Measurements from ENCODE around the gene AP2A2. TPM values are rescaled to one million over a fixed set of nuclear protein-coding genes. Genes with fewer than 3 reads are reported as not detected.

AP2A2 gene
- total and polyA plus RNA-seq, 8 donors: 40.0 to 60.2 (median 50.6) TPM

GRCh38 chr11:927871-928270 lies 2.2 kb downstream of the AP2A2 start:
- no peaks in the 10 kb centered on the region for H3K9me3 ChIP-seq
- 42 to 57% methylated on average over 7 of the region's 7 CpGs for WGBS, 2 donors
- no peaks in the 10 kb centered on the region for H3K36me3 ChIP-seq
- no peak overlapping the region for H3K4me3 ChIP-seq
- ATAC-seq (no peak), FAIRE-seq (no peak), DNase-seq (peak in 1 of 6 donors; percentile 1)
- intact Hi-C loops (cut with DNase I): loop anchor here in 1 of 3 donors (10.0 kb wide), 1 partner anchor 127 kb away; no protein-coding TSS in a partner anchor
- H3K27me3 ChIP-seq: no peaks in the 10 kb centered on the region
- H3K4me1 ChIP-seq: peaks cover 0 to 29% (median 14%) of the 10 kb centered on the region in 3 donors
- no peak for TF ChIP-seq CTCF (IDR thresholded peaks at IDR 0.05)
- no peak overlapping the region for H3K27ac ChIP-seq

GRCh38 chr11:928786-929185 lies 3.1 kb downstream of the AP2A2 start:
- H3K36me3 ChIP-seq: no peaks in the 10 kb centered on the region
- intact Hi-C loops (cut with DNase I): loop anchor here in 1 of 3 donors (10.0 kb wide), 1 partner anchor 126 kb away; no protein-coding TSS in a partner anchor
- no peak for ATAC-seq
- peak in 2 of 6 donors; percentile 11 to 25 for DNase-seq
- H3K27me3 ChIP-seq: no peaks in the 10 kb centered on the region
- peaks cover 0 to 31% (median 14%) of the 10 kb centered on the region in 3 donors for H3K4me1 ChIP-seq
- no peak overlapping the region for H3K4me3 ChIP-seq
- TF ChIP-seq CTCF (IDR thresholded peaks at IDR 0.05): no peak
- H3K27ac ChIP-seq: no peak overlapping the region
- H3K9me3 ChIP-seq: no peaks in the 10 kb centered on the region
- 64 to 72% methylated on average over 8 of the region's 8 CpGs for WGBS, 2 donors
- FAIRE-seq: no peak

GRCh38 chr11:929405-929804 lies 3.7 kb downstream of the AP2A2 start:
- Histone ChIP-seq H3K4me3 (no peak overlapping the region), H3K27me3 (no peaks in the 10 kb centered on the region), H3K36me3 (no peaks in the 10 kb centered on the region), H3K4me1 (peaks cover 0 to 31% (median 14%) of the 10 kb centered on the region in 3 donors), H3K9me3 (no peaks in the 10 kb centered on the region), H3K27ac (no peak overlapping the region)
- intact Hi-C loops (cut with DNase I): loop anchor here in 1 of 3 donors (10.0 kb wide), 1 partner anchor 125 kb away; no protein-coding TSS in a partner anchor
- DNase-seq (peak in 2 of 6 donors; percentile 11), ATAC-seq (no peak), FAIRE-seq (no peak)
- no peak for TF ChIP-seq CTCF (IDR thresholded peaks at IDR 0.05)
- WGBS, 2 donors: 96 to 97% methylated on average over 11 of the region's 11 CpGs

- 54 to 56% methylated on average over 3 of the region's 3 CpGs for WGBS, 2 donors
- Histone ChIP-seq H3K27ac (no peak overlapping the region), H3K9me3 (no peaks in the 10 kb centered on the region), H3K27me3 (no peaks in the 10 kb centered on the region), H3K36me3 (no peaks in the 10 kb centered on the region), H3K4me1 (peaks cover 2 to 31% (median 17%) of the 10 kb centered on the region in 3 donors), H3K4me3 (no peak overlapping the region)
- FAIRE-seq (no peak), ATAC-seq (no peak), DNase-seq (no peak)
- intact Hi-C loops (cut with DNase I): no loop called here
- TF ChIP-seq CTCF (IDR thresholded peaks at IDR 0.05): no peak
These were observed 5.7 kb downstream of the AP2A2 start for GRCh38 chr11:931385-931784.

GRCh38 chr11:932435-932834 lies 6.8 kb downstream of the AP2A2 start:
- H3K4me3 ChIP-seq: no peak overlapping the region

More at GRCh38 chr11:932435-932834, 6.8 kb downstream of the AP2A2 start:
- DNase-seq (no peak), FAIRE-seq (no peak), ATAC-seq (peak in 2 of 4 donors; percentile 49 to 62)
- Histone ChIP-seq H3K27ac (peak overlapping the region in 3 of 4 donors; percentile 10 to 47 (median 22)), H3K4me1 (peaks cover 3 to 23% (median 22%) of the 10 kb centered on the region in 3 donors), H3K27me3 (no peaks in the 10 kb centered on the region), H3K9me3 (no peaks in the 10 kb centered on the region), H3K36me3 (no peaks in the 10 kb centered on the region)
- TF ChIP-seq CTCF (IDR thresholded peaks at IDR 0.05): no peak
- intact Hi-C loops (cut with DNase I): no loop called here
- WGBS, 2 donors: 71 to 81% methylated on average over 4 of the region's 4 CpGs

All from pancreas (tissue), 10 donors.